Measurements from ENCODE around the gene PCDHGA2. TPM values are rescaled to one million over a fixed set of nuclear protein-coding genes. Genes with fewer than 3 reads are reported as not detected.
"Not testable (repeated sequence)": the region's sequence is repeated elsewhere in the genome, so short reads cannot be mapped to it uniquely, and the experiment has no call there.

The PCDHGA2 gene
- total RNA-seq, 1 donor from 2014 or later = 3.7 TPM

DNA sequence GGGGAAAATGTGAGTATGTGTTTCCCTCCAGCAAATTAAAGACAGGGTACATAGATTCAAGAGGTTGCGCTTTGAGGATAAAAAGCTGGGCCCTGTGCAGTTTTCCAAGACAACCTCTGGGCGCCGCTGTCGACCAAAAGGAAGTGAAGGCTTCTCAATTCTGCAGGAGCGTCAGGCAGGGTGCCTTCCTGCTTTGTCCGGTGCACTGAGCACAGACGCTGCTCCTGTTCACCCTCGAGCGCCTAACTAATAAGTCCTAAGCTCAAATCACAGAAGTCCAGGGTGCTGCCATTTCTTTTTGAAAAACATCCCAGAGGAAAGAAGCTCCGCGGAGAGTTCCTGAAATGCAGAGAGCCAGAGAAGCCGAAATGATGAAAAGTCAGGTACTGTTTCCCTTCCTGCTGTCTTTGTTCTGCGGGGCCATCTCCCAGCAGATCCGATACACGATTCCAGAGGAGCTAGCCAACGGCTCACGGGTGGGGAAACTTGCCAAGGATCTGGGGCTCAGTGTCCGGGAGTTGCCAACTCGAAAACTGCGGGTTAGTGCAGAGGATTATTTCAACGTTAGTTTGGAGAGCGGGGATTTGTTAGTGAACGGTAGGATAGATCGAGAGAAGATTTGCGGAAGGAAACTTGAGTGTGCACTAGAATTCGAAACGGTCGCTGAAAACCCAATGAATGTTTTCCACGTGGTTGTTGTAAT, 11.5 kb downstream of the PCDHGA2 start, which contains the start of gene PCDHGB1:
TSS of gene PCDHGB1 (plus strand) at position 183 of the 703 bp plus-strand sequence. CDS start at position 345, 162 bp downstream.
- DNase-seq = peak; percentile 21

DNA sequence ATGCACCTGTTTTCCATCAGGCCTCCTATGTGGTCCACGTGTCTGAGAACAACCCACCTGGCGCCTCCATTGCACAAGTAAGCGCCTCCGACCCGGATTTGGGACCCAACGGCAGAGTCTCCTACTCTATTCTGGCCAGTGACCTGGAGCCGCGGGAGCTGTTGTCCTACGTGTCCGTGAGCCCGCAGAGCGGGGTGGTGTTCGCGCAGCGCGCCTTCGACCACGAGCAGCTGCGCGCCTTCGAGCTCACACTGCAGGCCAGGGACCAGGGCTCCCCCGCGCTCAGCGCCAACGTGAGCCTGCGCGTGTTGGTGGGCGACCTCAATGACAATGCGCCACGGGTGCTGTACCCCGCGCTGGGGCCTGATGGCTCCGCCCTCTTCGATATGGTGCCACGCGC, 13.0 kb downstream of the PCDHGA2 start:
- no peak for DNase-seq

DNA sequence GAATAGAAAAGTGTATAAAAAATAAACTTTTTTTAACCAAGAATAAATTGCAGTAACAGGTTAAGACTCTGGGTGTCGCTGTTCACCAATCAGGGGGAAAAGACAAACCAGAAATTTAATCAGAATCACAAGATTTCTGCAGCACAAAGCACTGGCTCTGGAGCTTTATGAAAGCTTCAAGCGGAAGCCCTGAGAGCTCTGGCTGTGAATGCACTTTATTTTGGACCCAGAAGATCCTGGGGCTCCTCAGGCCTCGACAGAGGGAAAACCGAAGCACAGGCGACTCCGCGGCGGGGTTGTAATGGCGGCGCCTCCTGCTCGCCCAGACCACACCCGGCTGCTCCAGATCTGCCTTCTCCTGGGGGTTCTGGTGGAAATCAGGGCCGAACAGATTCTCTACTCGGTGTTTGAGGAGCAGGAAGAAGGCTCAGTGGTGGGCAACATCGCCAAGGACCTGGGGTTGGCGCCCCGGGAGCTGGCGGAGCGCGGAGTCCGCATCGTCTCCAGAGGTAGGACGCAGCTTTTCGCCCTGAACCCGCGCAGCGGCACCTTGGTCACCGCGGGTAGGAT, 16.4 kb downstream of the PCDHGA2 start, which contains the start of gene PCDHGA4:
TSS of gene PCDHGA4 (plus strand) at position 122 of the 570 bp plus-strand sequence. CDS start at position 209, 87 bp downstream.
- peak; percentile 3 for DNase-seq

DNA sequence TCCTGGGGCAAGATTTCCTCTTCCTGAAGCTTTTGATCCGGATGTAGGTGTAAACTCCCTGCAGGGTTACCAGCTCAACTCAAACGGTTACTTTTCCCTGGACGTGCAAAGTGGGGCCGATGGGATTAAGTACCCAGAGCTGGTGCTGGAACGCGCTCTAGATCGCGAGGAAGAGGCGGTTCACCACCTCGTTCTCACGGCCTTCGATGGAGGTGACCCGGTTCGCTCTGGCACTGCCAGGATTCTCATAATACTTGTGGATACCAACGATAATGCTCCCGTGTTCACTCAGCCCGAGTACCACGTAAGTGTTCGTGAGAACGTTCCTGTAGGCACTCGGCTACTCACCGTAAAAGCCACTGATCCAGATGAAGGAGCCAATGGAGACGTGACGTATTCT, 17.1 kb downstream of the PCDHGA2 start:
- DNase-seq = no peak

DNA sequence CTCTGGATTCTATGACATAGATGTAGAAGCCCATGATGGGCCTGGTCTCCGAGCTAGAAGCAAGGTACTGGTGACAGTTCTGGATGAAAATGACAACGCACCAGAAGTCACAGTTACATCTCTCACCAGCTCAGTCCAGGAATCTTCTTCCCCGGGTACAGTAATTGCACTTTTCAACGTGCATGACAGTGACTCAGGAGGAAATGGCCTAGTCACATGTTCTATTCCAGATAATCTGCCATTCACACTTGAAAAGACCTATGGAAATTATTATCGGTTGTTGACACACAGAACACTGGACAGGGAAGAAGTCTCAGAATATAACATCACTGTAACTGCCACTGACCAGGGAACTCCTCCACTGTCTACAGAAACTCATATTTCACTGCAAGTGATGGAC, 17.6 kb downstream of the PCDHGA2 start:
- DNase-seq = no peak

DNA sequence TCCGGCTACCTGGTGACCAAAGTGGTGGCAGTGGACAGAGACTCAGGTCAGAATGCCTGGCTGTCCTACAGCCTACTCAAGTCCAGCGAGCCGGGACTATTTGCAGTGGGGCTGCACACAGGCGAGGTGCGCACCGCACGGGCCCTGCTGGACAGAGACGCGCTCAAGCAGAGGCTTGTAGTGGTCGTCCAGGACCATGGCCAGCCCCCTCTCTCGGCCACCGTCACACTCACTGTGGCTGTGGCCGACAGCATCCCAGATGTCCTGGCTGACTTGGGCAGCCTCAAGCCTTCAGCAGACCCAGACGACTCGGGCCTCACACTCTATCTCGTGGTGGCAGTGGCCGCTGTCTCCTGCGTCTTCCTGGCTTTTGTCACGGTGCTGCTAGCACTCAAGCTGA, 18.4 kb downstream of the PCDHGA2 start:
- DNase-seq = no peak

DNA sequence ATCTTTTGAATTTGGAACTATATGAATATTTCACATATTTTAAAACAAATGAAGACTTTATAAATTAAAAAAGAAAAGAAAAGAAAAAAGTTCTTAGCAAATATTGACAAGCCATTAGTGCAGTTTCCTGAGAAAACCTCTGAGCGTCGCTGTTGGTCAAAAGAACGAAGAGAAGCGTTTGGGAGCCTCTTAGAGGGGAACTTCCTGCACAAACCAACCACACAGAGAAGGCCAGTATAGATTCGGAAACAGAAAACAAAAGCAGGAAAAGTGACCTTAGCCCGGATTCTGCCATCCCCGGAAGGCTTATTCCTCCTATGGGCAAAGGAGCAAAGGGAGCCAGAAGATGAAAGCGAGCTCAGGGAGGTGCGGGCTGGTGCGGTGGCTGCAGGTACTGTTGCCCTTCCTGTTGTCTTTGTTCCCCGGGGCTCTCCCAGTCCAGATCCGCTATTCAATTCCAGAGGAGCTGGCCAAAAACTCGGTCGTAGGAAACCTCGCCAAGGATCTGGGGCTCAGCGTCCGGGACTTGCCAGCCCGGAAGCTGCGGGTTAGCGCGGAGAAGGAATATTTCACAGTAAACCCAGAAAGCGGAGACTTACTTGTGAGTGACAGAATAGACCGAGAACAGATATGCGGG, 21.3 kb downstream of the PCDHGA2 start, which contains the start of gene PCDHGB2:
TSS of gene PCDHGB2 (plus strand) at position 205 of the 637 bp plus-strand sequence. CDS start at position 347, 142 bp downstream.
- peak; percentile 19 for DNase-seq

DNA sequence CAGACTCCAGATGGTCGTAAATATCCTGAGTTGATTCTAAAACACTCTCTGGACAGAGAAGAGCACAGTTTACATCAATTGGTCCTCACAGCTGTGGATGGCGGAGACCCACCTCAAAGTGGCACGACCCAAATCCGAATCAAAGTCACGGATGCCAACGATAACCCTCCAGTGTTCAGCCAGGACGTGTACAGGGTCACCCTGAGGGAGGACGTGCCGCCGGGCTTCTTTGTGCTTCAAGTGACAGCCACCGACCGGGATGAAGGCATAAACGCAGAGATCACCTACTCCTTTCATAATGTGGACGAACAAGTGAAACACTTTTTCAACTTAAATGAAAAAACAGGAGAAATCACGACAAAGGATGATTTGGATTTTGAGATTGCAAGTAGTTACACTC, 22.1 kb downstream of the PCDHGA2 start:
- DNase-seq = no peak

DNA sequence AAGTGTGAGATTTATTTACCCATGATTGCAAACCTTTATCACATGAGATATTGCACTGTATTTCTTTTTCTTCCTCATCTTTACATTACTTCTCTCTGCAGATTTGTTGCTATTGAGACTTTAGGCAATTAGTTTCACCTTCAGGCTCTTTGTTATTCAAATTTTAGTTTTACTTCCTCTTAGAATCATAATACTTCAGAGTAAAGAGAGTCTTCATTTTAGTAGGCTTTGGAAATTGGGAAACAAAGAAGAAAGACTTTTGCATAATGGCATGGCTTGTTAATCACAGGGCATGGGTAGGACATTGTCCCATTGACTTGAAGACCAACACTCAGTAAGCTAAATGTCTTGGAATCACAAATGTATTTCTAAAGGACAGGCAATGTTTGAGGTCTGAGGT, 24.2 kb downstream of the PCDHGA2 start:
- no peak for DNase-seq

DNA sequence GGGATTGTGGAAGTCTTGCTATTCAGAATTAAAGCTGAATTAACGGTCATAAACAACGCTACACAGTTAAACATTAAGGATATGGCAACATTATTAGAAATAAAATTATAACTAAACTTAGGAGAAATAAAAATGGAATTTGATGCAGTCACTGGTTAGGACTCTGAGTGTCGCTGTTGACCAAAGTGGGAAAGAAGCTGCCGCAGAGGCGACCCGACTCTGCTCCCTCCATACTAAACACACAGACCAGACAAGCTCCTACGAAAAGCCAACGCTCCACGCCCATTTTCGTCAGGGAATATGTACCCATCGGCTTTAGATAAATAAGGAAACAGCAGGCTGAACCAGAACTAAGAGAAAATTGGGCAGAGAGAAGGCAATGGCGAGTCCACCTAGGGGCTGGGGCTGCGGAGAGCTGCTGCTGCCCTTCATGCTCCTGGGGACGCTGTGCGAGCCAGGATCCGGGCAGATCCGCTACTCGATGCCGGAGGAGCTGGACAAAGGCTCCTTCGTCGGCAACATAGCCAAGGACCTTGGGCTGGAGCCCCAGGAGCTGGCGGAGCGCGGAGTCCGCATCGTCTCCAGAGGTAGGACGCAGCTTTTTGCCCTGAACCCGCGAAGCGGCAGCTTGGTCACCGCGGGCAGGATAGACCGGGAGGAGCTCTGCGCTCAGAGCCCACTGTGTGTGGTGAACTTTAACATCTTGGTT, 25.5 kb downstream of the PCDHGA2 start, which contains the start of gene PCDHGA5:
TSS of gene PCDHGA5 (plus strand) at position 211 of the 709 bp plus-strand sequence. CDS start at position 380, 169 bp downstream.
- peak; percentile 8 for DNase-seq

DNA sequence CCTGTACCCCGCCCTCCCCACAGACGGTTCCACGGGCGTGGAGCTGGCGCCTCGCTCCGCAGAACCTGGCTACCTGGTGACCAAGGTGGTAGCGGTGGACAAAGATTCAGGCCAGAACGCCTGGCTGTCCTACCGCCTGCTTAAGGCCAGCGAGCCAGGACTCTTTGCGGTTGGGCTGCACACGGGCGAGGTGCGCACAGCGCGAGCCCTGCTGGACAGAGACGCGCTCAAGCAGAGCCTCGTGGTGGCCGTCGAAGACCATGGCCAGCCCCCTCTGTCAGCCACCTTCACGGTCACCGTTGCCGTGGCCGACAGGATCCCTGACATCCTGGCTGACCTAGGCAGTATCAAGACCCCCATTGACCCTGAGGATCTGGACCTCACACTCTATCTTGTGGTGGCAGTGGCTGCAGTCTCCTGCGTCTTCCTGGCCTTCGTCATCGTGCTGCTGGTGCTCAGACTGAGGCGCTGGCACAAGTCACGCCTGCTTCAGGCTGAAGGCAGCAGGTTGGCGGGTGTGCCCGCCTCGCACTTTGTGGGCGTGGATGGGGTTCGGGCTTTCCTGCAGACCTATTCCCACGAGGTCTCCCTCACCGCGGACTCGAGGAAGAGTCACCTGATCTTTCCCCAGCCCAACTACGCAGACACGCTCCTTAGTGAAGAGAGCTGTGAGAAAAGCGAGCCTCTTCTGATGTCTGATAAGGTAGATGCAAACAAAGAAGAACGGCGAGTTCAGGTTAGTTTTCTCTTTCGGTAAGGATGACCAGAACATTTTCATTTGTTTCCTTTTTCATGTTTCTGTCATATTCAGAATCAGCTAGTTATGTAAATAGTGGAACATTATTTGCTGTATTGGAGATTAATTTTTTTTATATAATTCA, 27.7 kb downstream of the PCDHGA2 start:
- DNase-seq = no peak

DNA sequence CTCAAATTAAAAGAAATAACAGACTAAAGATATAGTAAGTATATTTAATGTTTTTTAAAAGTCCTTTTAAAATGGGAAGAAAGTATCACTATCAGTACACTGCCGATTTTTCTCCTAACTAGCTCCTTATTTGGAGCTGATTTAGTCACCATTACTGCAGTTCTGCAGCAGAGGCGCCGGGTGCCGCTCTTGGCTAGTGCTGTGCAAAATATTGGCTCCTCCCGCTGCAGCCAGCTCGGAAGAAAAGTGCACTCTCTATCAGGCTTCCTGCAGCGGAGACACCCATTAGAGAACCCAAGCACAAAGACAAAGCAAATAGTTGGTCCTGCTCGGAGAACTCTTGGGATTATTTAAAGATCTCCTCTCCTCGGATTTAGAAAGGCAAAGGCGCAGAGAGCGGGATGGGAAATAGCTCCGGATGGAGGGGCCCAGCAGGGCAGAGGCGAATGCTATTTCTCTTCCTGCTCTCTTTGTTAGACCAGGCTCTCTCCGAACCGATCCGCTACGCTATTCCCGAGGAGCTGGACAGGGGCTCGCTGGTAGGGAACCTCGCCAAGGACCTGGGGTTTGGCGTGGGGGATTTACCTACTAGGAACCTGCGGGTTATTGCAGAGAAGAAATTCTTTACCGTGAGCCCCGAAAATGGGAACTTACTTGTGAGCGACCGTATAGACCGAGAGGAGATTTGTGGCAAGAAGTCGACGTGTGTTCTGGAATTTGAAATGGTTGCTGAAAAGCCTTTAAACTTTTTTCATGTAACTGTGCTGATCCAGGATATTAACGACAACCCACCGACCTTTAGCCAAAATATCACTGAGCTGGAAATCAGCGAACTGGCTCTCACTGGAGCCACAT, 31.7 kb downstream of the PCDHGA2 start, which contains the start of gene PCDHGB3:
TSS of gene PCDHGB3 (plus strand) at position 249 of the 855 bp plus-strand sequence. CDS start at position 402, 153 bp downstream.
- DNase-seq = peak; percentile 2

DNA sequence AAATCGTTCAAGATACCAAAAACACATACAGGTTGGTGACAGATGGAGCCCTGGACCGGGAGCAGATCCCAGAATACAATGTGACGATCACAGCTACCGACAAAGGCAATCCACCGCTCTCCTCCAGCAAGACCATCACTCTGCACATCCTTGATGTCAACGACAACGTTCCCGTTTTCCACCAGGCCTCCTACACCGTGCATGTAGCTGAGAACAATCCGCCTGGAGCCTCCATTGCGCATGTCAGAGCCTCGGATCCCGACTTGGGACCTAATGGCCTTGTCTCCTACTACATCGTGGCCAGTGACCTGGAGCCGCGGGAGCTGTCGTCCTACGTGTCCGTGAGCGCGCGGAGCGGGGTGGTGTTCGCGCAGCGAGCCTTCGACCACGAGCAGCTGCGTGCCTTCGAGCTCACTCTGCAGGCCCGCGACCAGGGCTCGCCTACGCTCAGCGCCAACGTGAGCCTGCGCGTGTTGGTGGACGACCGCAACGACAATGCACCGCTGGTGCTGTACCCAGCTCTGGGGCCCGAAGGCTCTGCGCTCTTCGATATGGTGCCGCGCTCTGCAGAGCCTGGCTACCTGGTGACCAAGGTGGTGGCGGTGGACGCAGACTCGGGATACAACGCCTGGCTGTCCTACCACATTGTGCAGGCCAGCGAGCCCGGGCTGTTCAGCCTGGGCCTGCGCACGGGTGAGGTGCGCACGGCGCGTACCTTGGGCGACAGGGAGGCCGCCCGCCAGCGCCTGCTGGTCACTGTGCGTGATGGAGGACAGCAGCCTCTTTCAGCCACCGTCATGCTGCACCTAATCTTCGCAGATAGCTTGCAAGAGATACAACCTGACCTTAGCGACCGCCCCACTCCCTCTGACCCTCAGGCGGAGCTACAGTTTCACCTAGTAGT, 33.3 kb downstream of the PCDHGA2 start:
- no peak for DNase-seq

DNA sequence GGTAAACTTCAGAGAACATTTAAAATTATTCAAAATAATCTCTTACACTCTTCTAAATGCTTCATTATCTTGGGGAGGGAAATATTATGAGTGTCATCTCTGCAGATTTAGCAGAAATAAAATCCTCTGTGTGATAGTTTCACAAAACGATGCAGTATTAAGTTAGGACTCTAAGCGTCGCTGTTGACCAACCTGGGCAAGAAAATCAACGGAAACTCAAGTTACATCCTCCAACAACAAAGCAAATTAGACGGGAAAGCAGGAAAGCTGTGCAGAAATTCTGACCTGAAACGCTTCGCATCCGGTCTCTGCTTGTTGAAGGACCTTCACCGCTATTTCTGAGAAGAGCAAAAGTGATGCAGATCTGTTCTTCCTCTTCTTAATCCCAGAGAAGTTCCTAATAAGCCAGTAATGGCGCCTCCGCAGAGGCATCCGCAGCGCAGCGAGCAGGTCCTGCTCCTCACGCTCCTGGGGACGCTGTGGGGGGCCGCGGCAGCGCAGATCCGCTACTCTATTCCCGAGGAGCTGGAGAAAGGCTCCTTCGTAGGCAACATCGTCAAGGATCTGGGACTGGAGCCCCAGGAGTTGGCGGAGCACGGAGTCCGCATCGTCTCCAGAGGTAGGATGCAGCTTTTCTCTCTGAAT, 35.2 kb downstream of the PCDHGA2 start, which contains the start of gene PCDHGA6:
TSS of gene PCDHGA6 (plus strand) at position 219 of the 645 bp plus-strand sequence. CDS start at position 412, 193 bp downstream.
- peak; percentile 6 for DNase-seq

DNA sequence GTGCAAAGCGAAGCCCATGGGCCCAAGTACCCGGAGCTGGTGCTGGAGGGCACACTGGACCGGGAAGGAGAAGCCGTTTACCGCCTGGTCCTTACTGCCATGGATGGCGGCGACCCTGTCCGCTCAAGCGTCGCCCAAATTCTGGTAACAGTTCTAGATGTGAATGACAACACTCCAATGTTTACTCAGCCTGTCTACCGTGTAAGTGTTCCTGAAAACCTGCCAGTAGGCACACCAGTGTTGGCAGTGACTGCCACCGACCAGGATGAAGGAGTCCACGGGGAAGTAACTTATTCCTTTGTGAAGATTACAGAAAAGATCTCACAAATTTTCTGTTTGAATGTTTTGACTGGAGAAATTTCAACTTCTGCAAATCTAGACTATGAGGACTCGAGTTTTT, 36.1 kb downstream of the PCDHGA2 start:
- DNase-seq = no peak

DNA sequence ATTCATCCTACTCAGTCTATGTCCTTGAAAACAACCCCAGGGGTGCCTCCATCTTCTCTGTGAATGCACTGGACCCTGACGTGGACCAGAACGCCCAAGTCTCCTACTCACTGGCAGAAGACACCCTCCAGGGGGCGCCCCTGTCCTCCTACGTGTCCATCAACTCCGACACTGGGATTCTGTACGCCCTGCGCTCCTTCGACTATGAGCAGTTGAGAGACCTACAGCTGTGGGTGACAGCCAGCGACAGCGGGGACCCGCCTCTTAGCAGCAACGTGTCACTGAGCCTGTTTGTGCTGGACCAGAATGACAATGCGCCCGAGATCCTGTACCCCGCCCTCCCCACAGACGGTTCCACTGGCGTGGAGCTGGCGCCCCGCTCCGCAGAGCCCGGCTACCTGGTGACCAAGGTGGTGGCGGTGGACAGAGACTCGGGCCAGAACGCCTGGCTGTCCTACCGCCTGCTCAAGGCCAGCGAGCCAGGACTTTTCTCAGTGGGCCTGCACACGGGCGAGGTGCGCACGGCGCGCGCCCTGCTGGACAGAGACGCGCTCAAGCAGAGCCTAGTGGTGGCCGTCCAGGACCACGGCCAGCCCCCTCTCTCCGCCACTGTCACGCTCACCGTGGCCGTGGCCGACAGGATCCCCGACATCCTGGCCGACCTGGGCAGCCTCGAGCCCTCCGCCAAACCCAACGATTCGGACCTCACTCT, 37.0 kb downstream of the PCDHGA2 start:
- not testable (repeated sequence) for DNase-seq

DNA sequence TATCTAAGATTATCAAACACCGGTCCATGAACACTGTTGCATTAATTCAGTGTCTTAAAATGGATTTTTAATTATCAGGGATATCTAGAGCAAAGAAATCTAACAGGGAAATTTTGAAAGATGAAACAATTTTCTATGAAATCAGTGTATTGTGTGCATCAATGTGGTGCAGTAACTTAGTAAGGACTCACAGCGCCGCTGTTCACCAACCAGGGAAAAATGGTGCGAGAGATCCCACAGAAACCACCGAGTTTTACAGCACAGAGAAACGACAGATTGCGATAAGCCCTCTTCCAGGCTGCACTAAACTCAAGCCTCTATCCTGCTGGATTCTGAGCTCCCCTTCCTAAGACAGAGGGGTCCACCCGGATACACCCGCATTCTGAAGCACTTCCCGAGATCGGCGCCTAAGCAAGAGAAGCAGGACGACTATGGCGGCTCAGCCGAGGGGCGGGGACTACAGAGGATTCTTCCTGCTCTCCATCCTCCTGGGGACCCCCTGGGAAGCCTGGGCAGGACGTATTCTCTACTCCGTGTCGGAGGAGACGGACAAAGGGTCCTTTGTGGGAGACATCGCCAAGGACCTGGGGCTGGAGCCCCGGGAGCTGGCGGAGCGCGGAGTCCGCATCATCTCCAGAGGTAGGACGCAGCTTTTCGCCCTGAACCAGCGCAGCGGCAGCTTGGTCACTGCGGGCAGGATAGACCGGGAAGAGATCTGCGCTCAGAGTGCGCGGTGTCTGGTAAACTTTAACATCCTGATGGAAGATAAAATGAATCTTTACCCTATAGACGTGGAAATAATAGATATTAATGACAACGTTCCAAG, 44.1 kb downstream of the PCDHGA2 start, which contains the start of gene PCDHGA7:
TSS of gene PCDHGA7 (plus strand) at position 274 of the 826 bp plus-strand sequence. CDS start at position 432, 158 bp downstream.
- peak; percentile 2 for DNase-seq

Measured in tongue (tissue), 2 donors.